Mesenteric fat pad (tissue), 1 donor: ENCODE results near the gene PFDN5. TPM values are rescaled to one million over a fixed set of nuclear protein-coding genes. Genes with fewer than 3 reads are reported as not detected.
"Not testable (repeated sequence)": the region's sequence is repeated elsewhere in the genome, so short reads cannot be mapped to it uniquely, and the experiment has no call there.

ENCODE experiments used
- DNase-seq: peaks from one replicate; pipeline ENCODE4 v3.0.0-alpha.2; 2020; ENCODE audit warnings: low spot score
- total RNA-seq: library from RNA; stranded (reverse); fragmentation: NEBNext Ultra II Directional; extraction: Animal tissue kit (Norgen Biotek cat#: 25700); gene quantifications from one replicate; pipeline ENCODE4 v1.2.1, GENCODE V29; 2021
- donor health status: DM: yes; HTN: yes; CAD: no.

PFDN5 gene
- total RNA-seq, 1 donor from 2014 or later: 371 TPM

DNA sequence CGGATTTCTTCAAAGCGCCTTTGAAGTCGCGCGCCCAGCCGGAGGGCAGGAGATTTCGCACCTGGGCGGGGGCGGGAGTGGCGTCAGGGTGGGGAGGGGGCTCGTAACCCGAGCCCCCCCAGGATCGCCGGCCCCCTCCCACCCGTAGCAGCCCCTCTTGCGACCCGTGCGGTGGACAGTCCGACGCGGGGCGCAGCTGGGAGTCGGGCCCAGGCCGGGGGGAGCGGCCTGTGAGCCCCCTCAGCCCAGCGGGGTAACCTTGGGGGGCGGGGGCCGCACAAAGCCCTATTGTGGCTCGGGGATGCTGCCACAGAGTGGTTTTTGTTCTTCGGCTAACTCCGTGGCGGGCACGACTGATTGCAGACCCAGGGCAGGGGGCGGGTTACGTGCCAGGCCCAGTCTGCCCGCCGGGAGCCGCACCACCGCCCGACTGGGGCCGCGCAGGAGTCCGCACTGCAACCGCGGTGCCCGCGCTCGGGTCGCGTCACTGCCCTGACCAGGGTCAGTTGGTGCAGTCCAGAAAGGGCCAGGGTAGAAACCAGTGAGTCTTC lies 30.2 kb downstream of the PFDN5 start:
- no peak for DNase-seq

DNA sequence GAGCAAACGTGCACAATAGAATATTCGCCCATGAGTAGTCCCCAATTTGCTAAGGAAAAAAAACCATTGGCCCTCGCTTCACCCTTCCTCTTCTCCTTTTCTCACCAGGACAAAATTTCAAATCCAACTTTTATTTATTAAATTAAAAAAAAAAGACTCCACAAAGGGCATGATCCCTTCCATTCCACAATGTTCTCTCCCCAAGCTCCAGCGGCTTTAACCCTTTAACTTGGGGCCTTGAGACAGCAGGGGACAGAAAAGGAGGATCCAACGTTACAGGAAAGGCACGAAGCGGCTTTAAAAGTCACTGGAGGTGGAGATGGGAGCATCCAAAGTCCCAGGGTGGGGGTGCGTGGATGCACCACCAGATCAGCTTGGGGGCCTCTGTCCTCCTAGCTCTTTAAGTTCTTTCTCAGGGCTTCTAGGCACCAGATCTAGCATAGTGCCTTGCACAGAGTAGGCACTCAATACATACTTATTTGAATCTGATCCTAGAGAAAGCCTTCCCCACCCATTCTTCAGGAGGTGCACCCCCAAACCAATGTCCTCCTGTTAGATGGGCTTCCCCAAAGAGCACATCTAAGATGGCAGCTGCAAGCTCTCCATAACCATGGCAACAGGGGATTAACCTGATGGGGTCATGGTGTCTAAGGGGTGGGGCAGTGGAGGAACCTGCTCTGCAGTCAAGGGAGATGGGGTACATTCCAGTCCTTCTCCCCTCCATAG lies 31.3 kb downstream of the PFDN5 start:
- no peak for DNase-seq

DNA sequence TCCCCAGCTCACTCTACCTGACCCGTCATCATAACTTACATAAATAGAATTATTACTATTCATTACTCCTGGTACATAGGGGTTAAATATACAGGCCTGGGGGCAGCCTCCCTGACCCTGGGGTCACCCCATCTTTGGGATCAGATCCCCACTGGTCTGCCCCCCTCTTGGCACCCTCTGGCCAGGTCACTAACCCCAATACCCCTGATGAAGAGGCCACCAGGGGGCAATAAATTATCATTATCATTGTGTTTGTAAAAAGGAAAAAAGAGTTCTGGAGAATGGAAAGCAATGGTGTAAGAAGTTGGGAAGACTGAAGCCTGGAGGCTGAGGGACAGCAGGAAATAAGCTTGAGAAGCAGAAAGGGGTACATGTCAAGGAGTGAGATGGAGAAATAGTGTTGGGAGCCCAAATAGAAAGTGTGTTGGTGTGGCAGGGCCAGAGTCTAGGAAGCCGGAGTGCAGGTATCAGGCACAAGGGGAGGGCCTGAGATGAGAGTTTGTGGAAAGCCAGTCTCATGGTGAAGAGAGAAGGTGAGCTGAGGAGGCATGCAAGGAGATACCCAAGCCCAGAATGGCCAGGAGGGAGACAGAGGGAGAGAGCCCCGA lies 32.2 kb downstream of the PFDN5 start:
- no peak for DNase-seq

DNA sequence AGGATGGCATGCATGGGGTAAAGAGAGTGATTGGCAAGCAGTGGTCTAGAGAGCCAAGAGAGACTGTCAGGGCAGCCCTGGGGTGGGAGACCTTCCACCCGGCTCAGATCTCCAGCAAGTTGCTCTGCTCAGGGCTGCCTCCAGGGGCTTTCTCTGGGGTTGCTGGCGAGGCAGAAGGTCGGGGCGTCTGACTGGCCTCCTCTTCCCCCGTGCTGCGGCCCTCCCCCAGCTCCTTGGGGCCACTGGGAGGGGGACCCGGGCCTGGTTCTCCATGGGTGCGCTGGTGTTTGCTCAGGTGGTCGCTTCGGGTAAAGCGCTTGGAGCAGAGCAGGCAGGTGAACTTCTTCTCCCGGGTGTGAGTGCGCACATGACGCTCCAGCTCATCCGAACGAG lies 32.7 kb downstream of the PFDN5 start:
- DNase-seq: no peak

DNA sequence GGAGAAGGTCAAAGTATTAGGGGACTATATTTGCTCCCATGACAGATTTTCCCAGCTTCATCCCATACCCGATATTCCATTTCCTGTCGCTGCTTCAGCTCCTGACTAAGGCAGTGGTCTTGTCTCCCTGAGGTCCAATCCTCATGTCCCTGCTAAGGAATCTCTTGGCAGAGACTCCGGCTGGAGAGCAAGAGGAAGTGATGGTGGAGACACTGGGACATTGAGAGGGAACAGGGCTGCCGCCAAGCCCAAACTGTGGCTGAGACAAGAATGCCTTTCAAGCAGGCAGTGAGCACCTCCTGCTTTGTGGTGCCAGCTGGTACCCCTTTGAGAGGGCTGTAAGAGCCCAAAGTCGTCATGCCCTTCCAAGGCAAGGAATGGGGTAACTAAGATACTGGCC lies 35.3 kb downstream of the PFDN5 start:
- no peak for DNase-seq

DNA sequence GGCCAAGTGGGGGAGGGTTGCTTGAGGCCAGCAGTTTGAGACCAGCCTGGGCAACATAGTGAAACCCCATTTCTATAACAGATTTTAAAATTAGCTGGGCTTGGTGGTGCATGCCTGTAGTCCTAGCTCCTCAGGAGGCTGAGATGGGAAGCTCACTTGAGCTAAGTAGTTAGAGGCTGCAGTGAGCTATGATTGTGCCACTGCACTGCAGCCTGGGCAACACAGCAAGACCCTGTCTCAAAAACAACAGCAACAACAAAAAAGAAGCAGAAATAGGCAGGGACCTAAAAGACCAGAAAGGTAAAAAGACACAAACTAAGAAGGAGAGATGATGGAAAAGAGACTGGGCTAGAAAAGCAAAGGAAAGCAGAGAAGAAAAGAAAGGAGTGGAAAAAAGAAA lies 37.0 kb downstream of the PFDN5 start:
- DNase-seq: not testable (repeated sequence)

DNA sequence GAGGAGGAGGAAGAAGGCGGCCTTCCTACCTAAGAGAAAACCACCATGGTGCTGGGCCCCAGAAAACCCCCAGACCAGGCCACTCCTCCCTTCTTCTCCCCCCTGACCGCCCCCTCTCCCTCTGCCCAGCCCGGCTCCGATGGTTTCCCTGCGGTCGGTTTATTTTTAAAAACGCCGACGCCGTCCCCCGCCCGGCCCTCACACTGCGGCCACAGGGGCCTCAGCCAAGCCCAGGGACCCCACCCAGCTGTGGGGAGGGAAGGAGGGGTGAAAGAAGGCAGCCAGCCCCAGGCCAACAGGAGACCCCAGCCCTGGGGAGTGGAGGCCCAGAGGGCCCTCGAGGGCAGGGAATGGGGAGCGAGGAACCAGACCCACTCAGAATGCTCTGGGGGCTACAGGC lies 37.4 kb downstream of the PFDN5 start:
- DNase-seq: no peak

DNA sequence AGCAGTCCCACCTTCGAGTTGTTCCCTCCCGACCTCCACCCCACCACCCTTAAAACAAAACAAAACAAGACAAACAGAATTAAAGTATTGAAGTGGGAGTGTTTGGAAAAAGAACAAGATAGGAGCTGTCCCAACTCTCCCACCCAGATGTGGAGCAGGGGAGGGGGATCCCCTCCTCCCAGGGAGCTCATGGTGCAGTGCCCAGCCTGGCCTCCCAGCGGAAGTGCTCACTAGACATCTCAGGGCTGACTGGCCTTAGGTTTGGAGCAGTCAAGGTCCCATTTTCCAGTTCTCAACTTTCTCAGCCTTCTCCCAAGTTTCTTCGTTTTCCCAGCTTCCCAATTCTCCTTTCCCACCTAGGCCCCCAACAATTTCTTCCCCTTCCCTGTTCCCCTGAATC lies 37.9 kb downstream of the PFDN5 start:
- no peak for DNase-seq

DNA sequence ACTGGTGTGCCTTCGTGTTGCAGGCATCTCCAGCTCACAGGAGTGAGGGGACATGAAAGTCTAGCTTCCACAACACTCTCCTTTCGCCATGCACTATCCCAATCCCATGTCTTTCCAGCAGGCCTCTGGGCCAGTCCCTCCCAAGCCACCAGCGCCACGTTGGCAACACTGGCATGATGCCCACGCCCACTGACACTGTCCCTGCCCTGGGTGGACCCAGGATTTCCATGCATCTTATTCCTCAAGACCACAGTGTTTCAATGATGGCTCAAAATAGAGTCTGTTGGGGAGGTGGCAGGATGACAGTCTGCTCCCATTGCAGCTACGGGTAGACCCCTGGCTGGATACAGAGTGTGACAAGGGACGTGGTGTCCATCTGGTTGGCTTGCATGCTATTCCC lies 38.5 kb downstream of the PFDN5 start:
- DNase-seq: no peak

DNA sequence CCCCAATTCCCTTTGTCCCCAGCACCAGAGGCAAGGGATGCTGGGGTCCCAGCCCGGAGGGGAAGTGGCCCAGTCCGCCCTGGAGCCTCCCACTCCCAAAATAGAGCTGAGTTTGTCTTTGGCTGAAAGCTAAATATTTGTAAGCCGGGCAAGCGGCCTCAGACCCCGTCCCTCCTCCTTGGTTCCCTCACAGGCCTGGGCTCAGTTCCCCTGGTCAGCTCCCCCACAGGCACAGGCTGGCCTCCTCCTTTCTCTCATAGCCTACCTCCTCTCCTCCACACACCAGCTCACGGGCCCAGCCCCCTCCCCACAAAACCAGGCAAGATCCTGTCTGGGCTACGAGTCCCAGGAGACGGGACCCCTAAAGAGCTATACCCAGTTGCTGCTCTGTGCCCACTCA lies 39.5 kb downstream of the PFDN5 start:
- no peak for DNase-seq

DNA sequence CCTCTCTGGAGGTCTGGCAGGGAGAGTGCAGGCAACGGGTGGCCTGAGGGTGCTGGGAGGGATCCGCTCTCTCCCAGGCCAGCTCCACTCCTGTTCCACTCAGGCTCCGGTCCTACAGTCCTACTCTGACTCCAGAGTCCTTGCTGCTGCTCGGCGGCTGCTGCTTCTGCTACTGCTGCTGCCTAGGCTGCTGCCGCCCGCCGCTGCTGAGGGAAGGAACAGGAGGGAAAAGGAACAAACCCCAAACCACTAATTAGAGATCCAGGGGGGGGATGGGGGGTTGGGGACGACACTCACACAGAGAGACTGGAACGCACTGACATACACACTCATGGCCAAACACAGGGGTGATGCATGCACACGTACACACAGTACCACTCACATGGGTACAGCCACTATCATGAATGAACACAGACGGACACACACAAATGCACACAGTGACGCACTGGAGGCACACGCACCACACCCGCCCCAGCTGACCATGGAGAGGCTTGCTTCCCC lies 40.9 kb downstream of the PFDN5 start, which contains the start of gene SP7:
Gene SP7 (minus strand): TSS at position 174 of the 501 bp plus-strand sequence. CDS start 708 bp downstream, outside the sequence.
- no peak for DNase-seq

DNA sequence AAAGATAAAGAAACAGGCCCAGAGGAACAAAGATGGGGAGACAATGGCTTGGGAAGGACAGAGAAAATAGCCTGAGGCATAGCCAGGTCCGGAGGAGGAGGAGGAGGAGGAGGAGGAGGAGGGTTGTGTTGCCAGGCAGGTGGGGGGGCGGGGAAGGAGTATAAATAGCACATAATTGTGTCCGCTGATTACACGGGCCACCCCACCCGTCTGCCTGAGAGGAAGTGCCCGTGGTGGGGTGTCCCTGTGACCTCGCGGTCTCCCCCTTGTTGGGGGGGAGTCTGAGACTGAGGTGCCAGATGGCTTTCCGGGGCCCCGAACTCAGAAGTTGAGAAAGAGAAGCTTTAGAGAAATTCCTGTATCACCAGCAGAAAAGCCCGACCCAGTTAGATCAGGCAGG lies 42.7 kb downstream of the PFDN5 start:
- DNase-seq: no peak

DNA sequence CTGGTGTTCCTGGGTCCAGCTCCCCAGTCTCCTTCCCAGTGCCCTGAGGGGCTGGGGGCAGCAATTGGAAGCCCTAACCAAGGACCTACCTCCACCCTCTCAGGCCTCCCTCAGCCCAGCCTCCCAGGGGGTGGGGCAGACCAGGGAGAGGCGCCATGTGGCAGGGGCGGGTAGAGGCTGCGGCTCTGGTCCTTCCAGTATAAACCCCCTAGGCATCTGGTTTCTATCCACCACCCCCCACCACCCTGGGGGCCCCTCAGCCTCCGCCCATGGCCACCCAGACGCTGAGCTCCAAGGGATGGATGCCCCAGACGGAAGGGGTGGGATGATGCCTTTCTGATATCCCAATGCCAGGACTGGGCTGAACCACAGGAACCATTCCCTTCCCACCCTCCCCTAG lies 43.6 kb downstream of the PFDN5 start:
- DNase-seq: no peak

DNA sequence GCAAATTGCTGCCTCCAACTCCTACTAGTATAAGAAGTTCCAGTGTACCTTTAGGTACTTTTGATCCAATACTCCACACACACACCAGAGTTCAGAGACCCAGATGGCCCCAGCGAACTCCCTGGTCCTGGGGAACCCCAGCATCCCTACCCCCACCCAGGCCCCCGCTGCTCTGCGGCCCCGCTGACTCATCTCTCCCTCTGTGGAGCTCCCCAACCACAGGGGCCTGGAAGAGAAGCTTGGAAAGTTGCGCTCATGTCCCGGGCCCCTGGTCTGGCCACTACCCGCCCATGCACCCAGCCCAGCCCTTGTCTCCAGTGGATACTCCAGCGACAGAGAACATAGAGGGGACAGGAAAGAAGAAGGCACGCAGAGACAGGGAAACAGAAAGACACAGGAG lies 45.1 kb downstream of the PFDN5 start:
- no peak for DNase-seq

DNA sequence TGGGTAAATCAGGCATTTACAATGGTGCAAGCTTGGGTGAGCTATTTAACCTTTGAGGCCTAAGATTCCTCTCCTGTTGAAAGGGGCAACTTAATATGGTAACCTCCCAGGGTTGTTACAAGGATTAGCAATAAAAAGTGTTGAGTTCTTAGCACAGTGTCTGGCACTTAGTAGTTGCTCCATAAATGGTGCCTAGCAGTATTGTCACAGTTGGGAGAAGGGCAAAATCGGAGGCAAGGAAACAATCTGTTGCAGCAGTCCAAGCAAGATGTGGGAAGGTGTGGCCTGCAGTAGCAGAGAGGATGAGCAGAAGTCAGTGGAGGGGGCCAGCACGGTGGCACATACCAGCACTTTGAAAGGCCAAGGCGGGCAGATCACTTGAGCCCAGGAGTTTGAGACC lies 48.1 kb downstream of the PFDN5 start:
- no peak for DNase-seq

DNA sequence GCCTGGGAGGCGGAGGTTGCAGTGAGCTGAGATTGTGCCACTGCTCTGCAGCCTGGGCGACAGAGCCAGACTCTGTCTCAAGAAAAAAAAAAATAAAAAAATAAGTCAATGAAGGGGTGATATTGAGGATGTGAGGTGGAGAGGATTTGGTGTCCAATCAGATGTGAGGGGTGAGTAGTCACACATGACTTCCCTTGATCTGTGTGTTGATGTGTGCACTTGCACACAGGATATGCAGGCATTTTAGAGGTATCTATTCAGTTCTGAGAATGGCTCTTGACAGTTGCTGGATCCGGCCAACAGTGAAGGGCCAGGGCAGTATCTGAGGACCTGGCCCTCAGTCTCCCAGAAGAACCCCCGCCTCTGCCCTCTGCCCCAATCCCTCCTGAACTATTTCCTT lies 48.6 kb downstream of the PFDN5 start:
- no peak for DNase-seq

DNA sequence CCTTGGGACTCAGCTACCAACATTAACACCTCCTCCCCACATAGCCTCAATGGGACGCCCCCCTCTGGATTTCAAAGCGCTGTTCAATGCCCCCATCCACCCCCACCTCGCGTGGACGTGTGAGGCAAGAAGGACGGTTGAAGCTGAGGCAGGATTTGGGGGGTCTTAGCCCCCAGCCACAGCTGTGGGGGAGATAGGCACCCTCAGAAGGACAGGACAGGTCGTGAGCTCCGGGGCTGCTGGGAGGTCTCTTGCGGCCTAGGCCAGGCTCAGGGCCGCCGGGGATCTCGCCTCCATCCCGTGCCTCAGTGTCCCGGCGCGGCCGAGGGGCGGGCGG lies 49.1 kb downstream of the PFDN5 start:
- no peak for DNase-seq

DNA sequence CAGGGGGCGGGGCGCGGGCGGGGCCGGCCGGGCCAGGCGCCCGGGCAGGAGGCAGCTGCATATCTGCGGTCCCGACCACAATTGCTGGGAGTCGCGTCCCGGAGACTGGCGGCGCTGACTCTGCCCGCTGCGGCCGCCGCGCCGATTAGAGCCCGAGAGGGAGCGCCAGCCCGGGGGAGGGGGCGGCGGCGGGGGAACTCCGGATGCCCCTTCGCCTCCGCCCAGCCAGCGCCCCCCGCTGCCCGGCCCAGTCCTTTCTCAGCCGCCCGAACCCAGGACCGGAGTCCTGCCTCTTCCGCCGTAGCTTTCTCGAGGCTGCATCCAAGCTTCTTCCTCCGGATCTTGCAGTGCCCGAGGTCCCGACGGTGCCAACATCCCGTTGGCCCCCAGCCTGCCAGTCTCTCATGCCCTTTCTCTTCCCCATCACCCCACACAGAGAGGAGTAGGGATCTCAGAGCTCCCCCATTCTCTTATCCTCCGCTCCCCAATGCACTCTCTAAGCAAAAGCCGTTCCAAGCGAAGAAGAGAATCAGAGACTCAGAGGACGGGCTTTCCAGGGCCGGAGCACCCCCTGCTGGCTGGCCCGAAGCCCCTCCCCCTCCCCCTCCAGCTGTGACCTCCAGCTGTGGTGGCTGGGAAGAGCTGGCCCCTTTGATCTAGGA lies 49.6 kb downstream of the PFDN5 start:
- DNase-seq: no peak

DNA sequence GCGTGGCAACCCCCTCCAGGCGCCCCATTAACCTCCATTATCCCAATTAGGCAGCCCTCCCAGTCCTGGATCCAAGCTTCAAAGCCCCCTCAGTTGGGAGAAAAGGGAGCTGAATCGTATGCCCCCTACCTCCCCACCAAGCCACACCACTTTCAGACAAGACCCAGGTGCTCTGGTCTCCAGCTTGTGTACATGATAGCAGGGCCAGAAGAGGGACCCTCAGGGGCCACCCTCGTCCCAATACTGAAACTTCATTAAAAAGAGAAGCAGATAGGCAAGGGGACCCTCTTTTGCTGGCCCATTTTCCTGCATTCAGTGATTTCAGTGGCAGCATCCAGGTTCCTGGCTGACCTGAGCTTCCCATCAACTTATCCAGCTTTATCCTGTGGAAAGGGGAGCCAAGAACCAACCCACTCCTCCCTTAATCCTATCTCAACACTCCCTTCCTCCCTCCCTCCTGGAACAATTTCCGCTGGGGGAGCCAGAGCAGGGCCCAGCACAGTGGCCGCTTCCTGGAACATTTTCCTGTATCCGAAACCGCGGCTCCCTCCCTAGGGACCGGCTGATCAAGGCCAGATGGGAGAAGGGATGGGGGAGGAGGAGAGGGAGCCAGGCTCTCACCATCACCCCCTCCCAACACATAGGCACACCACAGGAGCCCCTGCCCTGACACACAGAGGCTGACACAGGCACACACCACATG lies 50.3 kb downstream of the PFDN5 start:
- DNase-seq: no peak

DNA sequence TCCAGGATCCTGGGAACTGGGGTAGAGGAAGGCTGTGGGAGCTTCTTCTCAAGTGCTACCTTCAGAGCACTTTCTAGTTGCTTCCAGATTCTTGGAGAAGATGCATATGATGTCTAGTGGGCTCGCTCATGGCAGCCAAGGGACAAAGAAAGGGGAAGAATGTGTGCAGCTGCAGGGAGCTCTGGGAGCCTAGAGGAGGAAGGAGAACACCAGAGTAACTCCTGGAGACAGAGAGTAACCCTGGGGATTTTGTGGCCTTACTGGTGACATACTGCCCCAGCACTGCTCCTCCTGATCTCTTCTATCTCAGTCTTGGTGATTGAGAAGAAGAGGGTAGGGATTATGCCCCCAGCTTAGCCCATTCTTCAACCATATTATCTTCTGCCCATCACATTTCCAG lies 51.1 kb downstream of the PFDN5 start:
- DNase-seq: no peak

DNA sequence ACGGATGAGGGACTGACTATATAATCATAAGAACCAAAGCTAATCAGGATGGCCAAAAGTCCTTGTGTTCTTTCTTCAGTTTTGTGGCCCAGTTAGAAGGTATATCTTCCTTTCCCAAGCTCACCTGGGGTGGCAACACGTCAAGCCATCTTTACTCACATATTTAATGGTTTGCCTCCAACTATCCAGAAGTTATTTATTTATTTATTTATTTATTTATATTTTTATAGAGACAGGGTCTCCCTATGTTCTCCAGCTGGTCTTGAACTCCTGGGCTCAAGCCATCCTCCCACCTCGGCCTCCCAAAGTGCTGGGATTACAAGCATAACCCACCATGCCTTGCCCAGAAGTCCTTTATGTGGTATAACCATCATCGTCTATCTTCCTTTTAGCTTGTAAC lies 52.6 kb downstream of the PFDN5 start:
- DNase-seq: no peak
